Right atrium auricular region (tissue), 2 donors: Measurements from ENCODE around the gene CEP128. TPM values are rescaled to one million over a fixed set of nuclear protein-coding genes. Genes with fewer than 3 reads are reported as not detected.

Experiments
- DNase-seq: peaks from one replicate; pipeline ENCODE4 v3.0.0-alpha.2; 2019; ENCODE audit warnings: low spot score
- H3K27ac ChIP-seq, 2 donors: fragments of 200-600 bp; sonication (generic); 1 replicate in 1 of 2; 2 replicates in 1 of 2; pipeline ENCODE4 v1.5.1; 2016 to 2019
- H3K27me3 ChIP-seq, 2 donors: fragments of 200-600 bp; sonication (generic); one replicate each; pipeline versions ENCODE4 v1.5.1 to v1.6.0; 2017 to 2019
- H3K36me3 ChIP-seq: fragments of 200-600 bp; sonication (generic); one replicate; pipeline ENCODE4 v1.5.1; 2016
- H3K4me1 ChIP-seq, 2 donors: fragments of 200-600 bp; sonication (generic); one replicate each; pipeline versions ENCODE4 v1.5.1 to v1.6.0; 2017 to 2019
- H3K4me3 ChIP-seq, 2 donors: fragments of 200-600 bp; sonication (generic); 1 replicate in 1 of 2; 2 replicates in 1 of 2; pipeline ENCODE4 v1.5.1; 2017 to 2019; ENCODE audit warnings: mild to moderate bottlenecking in 1 of 2, moderate library complexity in 1 of 2
- H3K9me3 ChIP-seq, 2 donors: fragments of 200-600 bp; sonication (generic); one replicate each; pipeline ENCODE4 v1.5.1; 2019
- CTCF ChIP-seq, 2 donors: fragments of 200-600 bp; sonication (generic); IDR thresholded peaks; one replicate each; pipeline ENCODE4 v1.5.1; 2019; ENCODE audit warnings: antibody characterized with exemption in 2 of 2
- total RNA-seq, 2 donors: library from RNA; depleted of rRNA; stranded (reverse); fragments of >200 nt; gene quantifications; one replicate each; pipeline ENCODE4 v1.1.0, GENCODE V29; 2016

The CEP128 gene
- total RNA-seq, 2 donors from 2014 or later: 1.3 to 2.7 TPM

GRCh38 chr14:80536456-80536855 is 405.1 kb downstream of the CEP128 start:
- no peak for TF ChIP-seq CTCF (IDR thresholded peaks at IDR 0.05)
- DNase-seq: no peak
- Histone ChIP-seq H3K9me3 (peaks cover 0 to 16% of the 10 kb centered on the region in 2 donors), H3K4me1 (no peaks in the 10 kb centered on the region), H3K4me3 (no peak overlapping the region), H3K27ac (no peak overlapping the region), H3K36me3 (no peaks in the 10 kb centered on the region), H3K27me3 (no peaks in the 10 kb centered on the region)

DNA sequence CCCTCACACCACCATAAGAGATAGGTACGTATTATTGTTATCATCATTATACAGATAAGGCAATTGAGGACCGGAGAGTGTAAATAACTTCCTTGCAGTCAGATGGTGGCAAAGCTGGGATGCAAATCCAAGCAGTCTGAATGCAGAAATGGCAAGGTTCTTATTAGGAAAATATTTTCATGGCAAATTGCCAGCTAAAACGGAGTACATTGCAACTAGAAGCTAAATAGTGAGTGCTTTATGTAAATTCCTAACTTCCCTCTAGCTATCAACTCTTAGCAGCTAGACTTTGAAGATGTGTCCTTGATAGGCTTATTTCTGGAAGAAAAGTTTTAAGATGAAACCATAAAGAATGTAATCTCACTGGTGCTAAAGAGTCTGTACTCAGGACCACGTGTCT is 406.4 kb downstream of the CEP128 start:
- TF ChIP-seq CTCF (IDR thresholded peaks at IDR 0.05): no peak
- no peaks in the 10 kb centered on the region for H3K27me3 ChIP-seq
- H3K4me1 ChIP-seq: no peaks in the 10 kb centered on the region
- peaks cover 0 to 13% of the 10 kb centered on the region in 2 donors for H3K9me3 ChIP-seq
- no peak overlapping the region for H3K4me3 ChIP-seq
- no peak for DNase-seq
- H3K27ac ChIP-seq: no peak overlapping the region
- no peaks in the 10 kb centered on the region for H3K36me3 ChIP-seq

GRCh38 chr14:80523518-80524117 is 417.9 kb downstream of the CEP128 start:
- Histone ChIP-seq H3K4me1 (no peaks in the 10 kb centered on the region), H3K27ac (no peak overlapping the region), H3K27me3 (no peaks in the 10 kb centered on the region), H3K4me3 (no peak overlapping the region), H3K36me3 (no peaks in the 10 kb centered on the region), H3K9me3 (no peaks in the 10 kb centered on the region)
- no peak for TF ChIP-seq CTCF (IDR thresholded peaks at IDR 0.05)
- DNase-seq: no peak

- no peaks in the 10 kb centered on the region for H3K36me3 ChIP-seq
- H3K27me3 ChIP-seq: no peaks in the 10 kb centered on the region
- no peak for DNase-seq
- H3K9me3 ChIP-seq: no peaks in the 10 kb centered on the region
- no peak overlapping the region for H3K27ac ChIP-seq
- no peak overlapping the region for H3K4me3 ChIP-seq
- H3K4me1 ChIP-seq: no peaks in the 10 kb centered on the region
- TF ChIP-seq CTCF (IDR thresholded peaks at IDR 0.05): no peak
Observed at GRCh38 chr14:80522936-80523335, 418.6 kb downstream of the CEP128 start.

GRCh38 chr14:80522411-80522810 is 419.1 kb downstream of the CEP128 start:
- Histone ChIP-seq H3K4me3 (no peak overlapping the region), H3K9me3 (no peaks in the 10 kb centered on the region), H3K4me1 (no peaks in the 10 kb centered on the region), H3K27me3 (no peaks in the 10 kb centered on the region), H3K27ac (no peak overlapping the region), H3K36me3 (no peaks in the 10 kb centered on the region)
- TF ChIP-seq CTCF (IDR thresholded peaks at IDR 0.05): no peak
- no peak for DNase-seq

DNA sequence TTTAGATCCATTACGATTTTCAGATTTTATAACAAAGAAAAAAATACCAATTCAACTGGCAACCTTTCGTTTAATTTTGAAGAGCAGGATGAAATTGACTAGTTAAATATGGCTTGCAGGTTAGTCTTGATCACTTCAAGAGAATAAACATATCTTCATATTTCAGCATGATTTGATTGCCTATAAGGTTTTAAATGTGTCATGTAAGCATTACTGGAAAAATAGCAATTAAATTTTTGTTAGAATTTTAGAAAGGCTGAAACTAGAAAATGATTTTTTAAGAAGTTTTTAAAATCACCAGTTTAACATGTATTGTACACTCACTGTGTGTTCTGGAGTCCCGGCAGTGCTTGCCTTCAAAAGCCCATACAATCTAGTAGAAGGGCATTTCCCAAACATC is 420.1 kb downstream of the CEP128 start:
- TF ChIP-seq CTCF (IDR thresholded peaks at IDR 0.05): no peak
- no peak for DNase-seq
- no peaks in the 10 kb centered on the region for H3K9me3 ChIP-seq
- no peaks in the 10 kb centered on the region for H3K36me3 ChIP-seq
- H3K27ac ChIP-seq: no peak overlapping the region
- no peaks in the 10 kb centered on the region for H3K4me1 ChIP-seq
- no peak overlapping the region for H3K4me3 ChIP-seq
- no peaks in the 10 kb centered on the region for H3K27me3 ChIP-seq
